GM18909 (cell line): ENCODE measurements around the gene NDUFA13.

Source experiments
- ATAC-seq: cut with Tn5 transposase; IDR thresholded peaks from one replicate; pipeline ENCODE4 v1.9.1; 2021; ENCODE audit warnings: mild to moderate bottlenecking; ENCODE audit not compliant: unreplicated experiment, poor library complexity

NDUFA13 gene

GRCh38 chr19:19488875-19489690 is 26.9 kb upstream of the NDUFA13 start:
- ATAC-seq, result peak; percentile 66

GRCh38 chr19:19489804-19490204 is 26.2 kb upstream of the NDUFA13 start:
- ATAC-seq, result no peak

- ATAC-seq, result no peak
Observed at GRCh38 chr19:19490214-19490968, 25.6 kb upstream of the NDUFA13 start.

DNA sequence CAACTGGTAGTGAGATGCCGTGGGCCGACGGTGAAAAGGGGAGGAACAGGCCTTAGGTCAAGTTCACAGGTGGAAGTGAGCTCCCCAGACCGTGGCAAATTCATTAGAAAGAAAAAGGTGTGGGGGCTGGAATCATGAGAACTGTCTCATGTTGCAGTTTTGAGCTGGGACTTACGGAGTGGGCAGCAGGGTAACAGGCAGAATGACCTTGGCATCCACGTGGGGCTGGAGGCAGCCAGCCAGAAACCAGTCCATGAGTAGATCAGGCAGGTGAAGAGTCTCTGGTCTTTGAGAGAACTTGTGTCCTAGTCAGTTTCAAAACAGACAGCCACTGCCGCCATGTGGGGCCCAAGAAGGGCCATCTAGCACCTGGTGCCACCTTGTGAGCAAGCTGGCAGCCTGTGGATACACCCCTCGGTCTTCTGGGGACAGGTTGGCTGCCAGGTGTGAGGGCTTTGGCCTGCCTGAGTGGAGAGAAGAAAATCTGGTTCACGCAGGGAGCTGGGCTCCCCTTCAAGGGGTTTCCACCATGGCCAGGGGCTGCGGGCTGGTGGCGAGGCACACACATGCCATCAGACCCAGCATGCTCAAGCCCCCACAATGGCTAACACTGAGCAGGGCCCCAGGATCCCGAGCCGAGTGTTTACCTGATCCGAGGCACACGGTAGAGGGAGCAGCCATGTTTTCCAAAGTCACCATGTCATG is 24.6 kb upstream of the NDUFA13 start:
- ATAC-seq, result no peak

- ATAC-seq, result no peak
Observed at GRCh38 chr19:19492026-19492610, 23.9 kb upstream of the NDUFA13 start.

DNA sequence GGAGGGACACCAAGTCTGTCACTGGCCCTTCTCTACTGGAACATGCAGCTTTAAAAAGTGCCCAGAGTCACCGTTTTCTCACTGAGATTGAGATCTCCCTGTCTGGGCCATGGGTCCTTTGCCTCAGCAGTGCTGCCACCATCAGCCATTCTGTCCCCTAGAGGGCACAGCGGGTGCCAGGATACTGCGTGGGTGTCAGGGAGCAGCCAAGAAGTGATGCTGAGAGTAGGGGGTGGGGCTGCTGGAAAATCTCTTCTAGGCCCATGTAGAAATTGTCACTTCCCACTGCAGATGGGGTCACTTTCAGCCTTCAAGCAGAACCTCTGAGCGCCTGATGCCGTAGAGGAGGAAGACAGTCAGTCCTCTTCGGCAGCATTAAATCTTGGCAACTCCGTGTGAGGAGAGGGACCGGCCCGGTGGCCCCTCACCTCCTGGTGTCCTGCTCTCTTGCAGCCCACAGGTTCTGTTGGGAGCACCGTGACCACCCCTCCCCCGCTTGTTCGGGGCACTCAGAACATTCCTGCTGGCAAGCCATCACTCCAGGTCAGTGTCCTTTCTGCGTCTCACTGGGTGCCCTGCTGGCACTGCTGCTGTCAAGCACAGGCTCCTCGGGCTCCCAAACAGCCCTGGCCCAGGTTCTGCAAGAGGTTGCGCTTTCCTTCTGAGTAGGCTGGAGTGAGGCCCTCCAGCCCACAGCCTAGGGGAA is 22.0 kb upstream of the NDUFA13 start:
- no peak for ATAC-seq

GRCh38 chr19:19495614-19496603 is 20.1 kb upstream of the NDUFA13 start:
- no peak for ATAC-seq

DNA sequence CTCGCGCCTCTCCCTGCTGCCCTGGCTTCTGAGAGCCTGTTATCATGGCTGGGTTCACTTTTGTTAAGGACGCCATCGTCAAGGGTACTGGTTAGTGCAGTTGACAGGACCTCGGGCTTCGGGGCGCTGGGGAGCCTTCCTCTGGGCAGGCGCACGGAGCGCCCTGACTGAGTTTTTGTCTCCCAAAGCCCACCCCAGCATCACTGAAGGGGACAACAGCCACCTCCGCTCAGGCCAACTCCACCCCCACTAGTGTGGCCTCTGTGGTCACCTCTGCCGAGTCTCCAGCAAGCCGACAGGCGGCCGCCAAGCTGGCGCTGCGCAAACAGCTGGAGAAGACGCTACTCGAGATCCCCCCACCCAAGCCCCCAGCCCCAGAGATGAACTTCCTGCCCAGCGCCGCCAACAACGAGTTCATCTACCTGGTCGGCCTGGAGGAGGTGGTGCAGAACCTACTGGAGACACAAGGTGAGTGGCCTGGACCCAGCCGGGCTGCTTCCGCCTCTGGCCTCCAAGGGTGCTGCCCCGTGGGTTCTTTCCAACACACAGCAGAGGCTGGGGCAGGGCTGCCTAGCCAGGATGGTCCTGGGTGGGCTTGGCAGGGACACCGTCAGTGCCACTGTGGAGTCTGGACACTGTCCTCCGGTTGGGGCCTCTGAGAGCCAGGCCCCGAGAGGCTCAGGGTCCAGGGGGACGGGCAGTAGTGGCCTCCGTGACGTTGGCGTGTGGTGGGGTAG is 17.6 kb upstream of the NDUFA13 start:
- no peak for ATAC-seq

GRCh38 chr19:19499272-19499995 is 16.6 kb upstream of the NDUFA13 start:
- ATAC-seq, result no peak

GRCh38 chr19:19500975-19501644 is 14.9 kb upstream of the NDUFA13 start:
- no peak for ATAC-seq

DNA sequence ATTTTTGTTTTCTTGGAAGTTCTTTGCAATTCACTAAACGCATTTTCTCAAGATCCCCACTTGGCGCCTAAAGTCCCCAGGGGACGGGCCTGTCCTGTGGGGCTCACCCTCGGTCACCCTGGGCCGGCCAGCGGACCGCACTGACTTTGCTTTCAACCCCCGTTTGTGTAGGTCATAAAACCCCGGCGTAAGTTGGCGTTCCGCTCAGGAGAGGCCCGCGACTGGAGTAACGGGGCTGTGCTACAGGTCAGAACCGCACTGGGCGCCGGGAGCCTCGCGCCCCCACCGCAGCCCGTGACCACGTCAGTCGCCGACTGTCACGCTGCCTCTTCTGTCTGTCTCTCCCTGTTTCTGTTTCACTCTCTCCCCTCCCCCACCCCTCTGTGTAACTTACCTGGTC is 14.2 kb upstream of the NDUFA13 start:
- ATAC-seq, result no peak

GRCh38 chr19:19502281-19502680 is 13.7 kb upstream of the NDUFA13 start:
- ATAC-seq, result no peak

- no peak for ATAC-seq
Observed at GRCh38 chr19:19502808-19503602, 13.0 kb upstream of the NDUFA13 start.

GRCh38 chr19:19504754-19505668 is 11.0 kb upstream of the NDUFA13 start:
- ATAC-seq, result no peak

DNA sequence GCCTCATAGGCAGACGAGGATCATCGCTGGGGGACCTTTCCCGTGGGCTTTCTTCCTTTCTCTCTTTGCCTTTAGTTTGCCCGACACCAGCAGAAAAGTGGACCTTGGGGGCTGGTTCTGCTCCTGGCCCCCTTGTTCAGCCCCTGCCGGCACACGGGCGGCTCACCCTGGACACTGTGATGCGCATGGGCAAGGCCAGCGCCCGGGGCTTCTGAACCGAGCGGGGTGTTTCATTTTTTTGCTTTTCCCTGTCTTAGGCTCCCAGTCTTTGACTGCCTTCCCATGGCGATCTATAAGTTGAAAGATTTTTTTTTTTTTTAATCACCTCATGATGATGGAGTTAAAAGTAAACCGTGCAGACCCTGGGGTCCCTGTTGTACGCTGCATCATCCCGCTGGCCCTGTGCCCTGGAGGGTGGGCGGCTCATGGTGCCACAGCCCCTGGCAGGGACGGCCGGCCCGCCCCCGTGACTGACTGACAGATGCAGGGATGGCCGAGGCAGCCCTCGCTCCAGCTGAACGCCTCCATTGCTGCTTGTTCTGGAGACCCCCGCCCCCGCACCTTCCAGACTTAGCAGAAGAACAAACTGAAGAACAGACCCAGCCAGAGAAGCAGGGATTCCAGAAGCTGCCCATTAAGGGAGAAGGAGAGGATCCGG is 10.2 kb upstream of the NDUFA13 start:
- no peak for ATAC-seq
